Stimulated activated CD8-positive, alpha-beta memory T cell treated with anti-CD3 and anti-CD28 coated beads, Interleukin-7, amount 100 ng/mL, for 4 hours (primary cell): ENCODE data around the gene MAP2K7.

ENCODE experiments used
- DNase-seq, 2 donors: peaks; one replicate each; pipeline ENCODE4 v3.0.0-alpha.2; 2020; ENCODE audit warnings: low read depth in 2 of 2

Gene MAP2K7

GRCh38 chr19:7866399-7867091 lies 37.1 kb upstream of the MAP2K7 start:
- no peak for DNase-seq

GRCh38 chr19:7867092-7867844 lies 36.4 kb upstream of the MAP2K7 start:
- DNase-seq: no peak

- peak in 1 of 2 donors; percentile 46 for DNase-seq
Observed at GRCh38 chr19:7868326-7868670, 35.4 kb upstream of the MAP2K7 start.

- peak; percentile 47 to 76 for DNase-seq
Observed at GRCh38 chr19:7868671-7869452, 34.8 kb upstream of the MAP2K7 start.

- DNase-seq: peak; percentile 62 to 68
Observed at GRCh38 chr19:7869453-7869909, 34.2 kb upstream of the MAP2K7 start.

- DNase-seq: peak in 1 of 2 donors; percentile 38
Observed at GRCh38 chr19:7869910-7870511, 33.7 kb upstream of the MAP2K7 start.

- no peak for DNase-seq
Observed at GRCh38 chr19:7870571-7871436, 32.9 kb upstream of the MAP2K7 start.

- DNase-seq: peak; percentile 56 to 64
Observed at GRCh38 chr19:7871437-7872305, 32.0 kb upstream of the MAP2K7 start.

- DNase-seq: no peak
Observed at GRCh38 chr19:7872306-7873204, 31.1 kb upstream of the MAP2K7 start.

- DNase-seq: no peak
Observed at GRCh38 chr19:7873304-7874075, 30.2 kb upstream of the MAP2K7 start.

- DNase-seq: no peak
Observed at GRCh38 chr19:7874076-7874896, 29.4 kb upstream of the MAP2K7 start, which contains the start of gene PRR36. Gene PRR36 (minus strand): TSS chr19:7874390. CDS start chr19:7873689, 701 bp downstream.

GRCh38 chr19:7874897-7875273 lies 28.8 kb upstream of the MAP2K7 start:
- no peak for DNase-seq

- no peak for DNase-seq
Observed at GRCh38 chr19:7877249-7877836, 26.3 kb upstream of the MAP2K7 start.

- no peak for DNase-seq
Observed at GRCh38 chr19:7879111-7879807, 24.4 kb upstream of the MAP2K7 start.

GRCh38 chr19:7879836-7880235 lies 23.8 kb upstream of the MAP2K7 start:
- DNase-seq: no peak

GRCh38 chr19:7881910-7882309 lies 21.8 kb upstream of the MAP2K7 start:
- DNase-seq: no peak
